Measurements from ENCODE around the gene CHN1. TPM values are rescaled to one million over a fixed set of nuclear protein-coding genes. Genes with fewer than 3 reads are reported as not detected.

Gene CHN1
- total RNA-seq, 1 donor from 2014 or later: 30.6 TPM

DNA sequence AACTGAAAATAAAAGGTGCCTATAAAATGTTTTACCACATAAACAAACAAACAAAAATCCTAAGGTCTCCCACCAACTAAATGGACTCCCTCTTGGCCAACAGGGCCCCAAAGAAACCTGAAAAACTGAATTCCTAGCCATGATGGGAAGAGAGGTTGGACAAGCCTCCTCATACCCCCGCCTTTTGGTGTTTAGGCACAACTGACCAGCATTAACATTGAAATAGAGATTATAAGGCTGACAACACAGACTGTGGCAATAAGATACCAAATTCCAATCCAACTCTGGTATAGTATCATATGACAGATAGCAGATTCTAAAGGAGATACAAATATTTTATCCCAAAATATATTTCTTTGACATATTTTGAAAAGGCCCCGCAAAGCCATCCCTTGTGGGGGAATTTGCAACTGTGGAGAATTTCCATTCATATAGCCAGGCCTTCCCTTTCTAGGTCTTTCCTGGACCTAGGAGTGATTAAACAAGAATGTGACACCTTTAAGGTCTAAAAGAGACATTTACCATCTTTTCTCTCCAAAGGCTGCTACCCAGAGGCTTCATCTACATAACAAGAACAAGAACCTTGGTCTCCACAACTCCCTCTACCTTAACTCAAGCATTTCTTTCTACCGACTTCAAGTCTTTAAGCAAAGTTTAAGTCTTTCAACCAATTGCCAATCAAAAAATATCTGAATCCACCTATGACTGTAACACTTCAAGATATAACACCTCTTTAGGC lies 80.0 kb downstream of the CHN1 start:
- TF ChIP-seq, protein P1, sequence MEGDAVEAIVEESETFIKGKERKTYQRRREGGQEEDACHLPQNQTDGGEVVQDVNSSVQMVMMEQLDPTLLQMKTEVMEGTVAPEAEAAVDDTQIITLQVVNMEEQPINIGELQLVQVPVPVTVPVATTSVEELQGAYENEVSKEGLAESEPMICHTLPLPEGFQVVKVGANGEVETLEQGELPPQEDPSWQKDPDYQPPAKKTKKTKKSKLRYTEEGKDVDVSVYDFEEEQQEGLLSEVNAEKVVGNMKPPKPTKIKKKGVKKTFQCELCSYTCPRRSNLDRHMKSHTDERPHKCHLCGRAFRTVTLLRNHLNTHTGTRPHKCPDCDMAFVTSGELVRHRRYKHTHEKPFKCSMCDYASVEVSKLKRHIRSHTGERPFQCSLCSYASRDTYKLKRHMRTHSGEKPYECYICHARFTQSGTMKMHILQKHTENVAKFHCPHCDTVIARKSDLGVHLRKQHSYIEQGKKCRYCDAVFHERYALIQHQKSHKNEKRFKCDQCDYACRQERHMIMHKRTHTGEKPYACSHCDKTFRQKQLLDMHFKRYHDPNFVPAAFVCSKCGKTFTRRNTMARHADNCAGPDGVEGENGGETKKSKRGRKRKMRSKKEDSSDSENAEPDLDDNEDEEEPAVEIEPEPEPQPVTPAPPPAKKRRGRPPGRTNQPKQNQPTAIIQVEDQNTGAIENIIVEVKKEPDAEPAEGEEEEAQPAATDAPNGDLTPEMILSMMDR (IDR thresholded peaks at IDR 0.05): no peak
- Histone ChIP-seq H3K27ac (no peak overlapping the region), H3K36me3 (no peaks in the 10 kb centered on the region), H3K4me3 (no peak overlapping the region), H3K9me3 (no peaks in the 10 kb centered on the region), H3K4me1 (no peaks in the 10 kb centered on the region), H3K27me3 (no peaks in the 10 kb centered on the region)
- intact Hi-C loops (cut with DNase I): no loop called here
- DNase-seq: no peak
- ATAC-seq: no peak

DNA sequence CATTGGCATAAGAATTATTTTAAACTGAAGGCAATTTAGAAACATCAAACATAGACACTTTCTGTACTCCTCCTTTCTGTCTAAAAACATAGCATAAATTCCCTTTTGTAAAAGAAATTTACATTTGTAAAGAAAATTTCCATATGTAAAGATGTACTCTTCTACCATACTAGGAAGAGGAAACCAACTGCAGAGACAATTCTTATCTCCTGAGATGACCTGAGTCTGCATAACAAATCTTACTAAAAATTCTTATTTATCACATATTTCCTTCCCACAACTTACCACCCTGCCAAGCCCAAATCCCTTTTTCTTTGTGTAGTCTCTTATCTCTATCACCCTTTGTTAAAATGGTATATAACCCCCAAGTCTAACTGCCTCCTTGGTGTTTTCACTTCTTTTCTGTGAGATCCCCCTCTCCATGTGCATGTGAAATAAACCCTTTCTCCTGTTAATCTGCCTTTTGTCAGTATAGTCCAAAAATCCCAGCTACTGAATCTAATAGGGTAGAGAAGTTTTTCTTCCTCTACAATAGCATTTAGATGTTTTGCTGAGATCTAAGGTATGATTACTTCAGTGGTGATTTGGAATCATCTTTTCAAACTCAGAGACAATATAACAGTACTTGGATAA lies 81.0 kb downstream of the CHN1 start:
- Histone ChIP-seq H3K4me1 (no peaks in the 10 kb centered on the region), H3K36me3 (no peaks in the 10 kb centered on the region), H3K27me3 (no peaks in the 10 kb centered on the region), H3K4me3 (no peak overlapping the region), H3K27ac (no peak overlapping the region), H3K9me3 (no peaks in the 10 kb centered on the region)
- DNase-seq: no peak
- intact Hi-C loops (cut with DNase I): no loop called here
- TF ChIP-seq, protein P1 (IDR thresholded peaks at IDR 0.05): no peak
- no peak for ATAC-seq

DNA sequence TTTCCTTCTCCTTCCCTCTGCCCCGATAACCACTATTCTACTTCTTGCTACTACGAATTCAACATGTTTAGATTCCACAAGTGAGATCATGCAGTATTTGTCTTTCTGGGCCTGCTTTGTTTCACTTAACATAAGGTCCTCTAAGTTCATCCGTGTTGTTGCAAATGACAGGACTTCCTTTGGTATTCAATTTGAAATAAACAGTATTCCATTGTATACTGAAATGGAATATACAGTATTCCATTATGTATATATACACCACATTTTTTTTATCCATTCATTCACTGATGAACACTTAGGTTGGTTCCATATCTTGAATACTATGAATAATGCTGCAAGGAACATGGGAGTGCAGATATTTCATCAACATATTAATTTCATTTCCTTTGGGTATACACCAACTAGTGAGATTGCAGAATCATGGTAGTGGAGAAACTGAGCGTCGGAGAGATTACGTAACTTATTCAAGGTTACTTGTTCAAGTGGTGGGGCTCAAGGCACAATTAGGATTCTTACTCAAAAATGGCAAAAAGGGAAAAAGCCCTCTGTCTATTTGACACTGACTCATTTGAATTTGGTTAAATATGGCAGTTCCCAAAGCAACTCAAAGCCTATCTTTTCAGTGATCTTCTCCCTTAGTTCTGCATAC lies 85.1 kb downstream of the CHN1 start:
- DNase-seq (no peak), ATAC-seq (no peak)
- intact Hi-C loops (cut with DNase I): no loop called here

DNA sequence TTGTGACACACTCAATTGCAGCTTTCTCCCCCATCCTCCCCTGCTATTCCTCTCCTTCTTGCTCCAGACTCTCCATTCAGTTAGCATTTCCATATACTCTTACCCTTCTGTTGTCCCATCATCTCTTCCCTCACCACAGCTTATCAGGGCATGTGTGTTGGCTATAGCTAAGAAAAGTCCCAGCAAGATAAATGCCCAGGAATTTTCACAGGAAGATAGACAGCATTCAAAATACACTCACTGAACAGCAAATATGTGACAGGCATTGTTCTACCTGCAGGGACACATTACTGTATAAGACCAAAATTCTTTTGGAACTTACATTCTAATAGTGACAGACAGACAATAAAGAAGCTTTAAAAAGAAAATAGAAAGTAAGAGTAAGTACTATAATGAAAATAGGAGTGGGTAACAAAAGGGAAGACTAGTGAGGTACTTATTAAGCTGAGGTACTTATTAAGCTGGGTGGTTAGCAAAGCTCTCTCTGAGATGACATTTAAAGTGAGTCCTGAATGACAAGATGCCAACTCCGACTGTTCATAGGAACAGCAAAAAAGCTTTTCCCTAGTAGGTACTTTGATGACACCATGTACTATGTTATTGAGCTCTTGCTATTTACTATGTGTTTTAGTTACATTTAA lies 86.2 kb downstream of the CHN1 start:
- no peaks in the 10 kb centered on the region for H3K36me3 ChIP-seq
- intact Hi-C loops (cut with DNase I): no loop called here
- no peaks in the 10 kb centered on the region for H3K27me3 ChIP-seq
- no peaks in the 10 kb centered on the region for H3K4me1 ChIP-seq
- TF ChIP-seq, protein P1 (IDR thresholded peaks at IDR 0.05): no peak
- no peak for ATAC-seq
- no peak for DNase-seq
- H3K27ac ChIP-seq: no peak overlapping the region
- H3K9me3 ChIP-seq: no peaks in the 10 kb centered on the region
- no peak overlapping the region for H3K4me3 ChIP-seq

More for the DNA sequence above, 85.1 kb downstream of the CHN1 start:
- Histone ChIP-seq H3K4me3 (no peak overlapping the region), H3K4me1 (no peaks in the 10 kb centered on the region), H3K9me3 (no peaks in the 10 kb centered on the region), H3K36me3 (no peaks in the 10 kb centered on the region), H3K27ac (no peak overlapping the region), H3K27me3 (no peaks in the 10 kb centered on the region)
- TF ChIP-seq, protein P1 (IDR thresholded peaks at IDR 0.05): no peak

DNA sequence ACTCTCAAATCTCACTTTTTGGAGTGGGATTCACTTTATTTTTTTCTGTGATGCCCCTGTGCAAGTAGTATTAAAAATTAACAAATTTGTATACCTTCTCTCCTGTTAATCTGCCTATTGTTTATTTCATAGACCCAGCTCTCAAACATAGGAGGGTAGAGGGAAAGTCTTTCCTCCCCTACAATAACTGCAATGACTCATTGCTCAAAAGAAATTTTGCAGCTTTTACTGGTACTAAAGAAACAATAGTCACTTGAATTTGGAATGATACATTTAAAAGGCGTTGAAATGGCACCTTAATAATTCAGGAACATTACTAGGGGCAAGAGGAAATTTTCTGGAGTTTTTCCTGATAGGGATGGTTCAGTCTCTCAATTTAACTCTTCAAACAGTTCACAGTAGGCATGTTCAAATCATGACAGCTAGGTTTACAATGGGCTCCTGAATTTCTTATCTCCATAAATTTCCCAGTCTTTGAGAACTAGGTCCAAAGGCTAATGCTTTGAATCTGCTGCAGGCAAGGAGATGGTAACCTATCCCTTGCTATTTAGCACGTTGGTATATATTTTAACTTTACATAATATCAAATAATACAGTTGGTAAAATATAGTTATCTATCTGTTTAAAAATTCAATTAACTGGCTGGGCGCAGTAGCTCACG lies 88.8 kb downstream of the CHN1 start:
- intact Hi-C loops (cut with DNase I): no loop called here
- no peaks in the 10 kb centered on the region for H3K9me3 ChIP-seq
- H3K4me3 ChIP-seq: no peak overlapping the region
- DNase-seq (no peak), ATAC-seq (no peak)
- H3K4me1 ChIP-seq: no peaks in the 10 kb centered on the region
- TF ChIP-seq, protein P1 (IDR thresholded peaks at IDR 0.05): no peak
- H3K36me3 ChIP-seq: no peaks in the 10 kb centered on the region
- H3K27me3 ChIP-seq: no peaks in the 10 kb centered on the region
- H3K27ac ChIP-seq: no peak overlapping the region
